OCI-LY7 (cell line): ENCODE measurements around the gene SERAC1. TPM values are rescaled to one million over a fixed set of nuclear protein-coding genes. Genes with fewer than 3 reads are reported as not detected.
"Not testable (repeated sequence)": the region's sequence is repeated elsewhere in the genome, so short reads cannot be mapped to it uniquely, and the experiment has no call there.

Source experiments
- BruUV-seq: library from RNA; stranded (reverse); fragments of 400-500 nt; replicated peaks from 2 replicates; lab custom pipeline; 2021; lab: Mats Ljungman, UMichigan
- CTCF ChIA-PET: fragments of 300-600 bp; sonication (Branson Sonifier 250); formaldehyde crosslinking; loops from one replicate; lab custom pipeline; 2022; ENCODE audit warnings: antibody characterized with exemption; ENCODE audit not compliant: unreplicated experiment; lab: Charles Lee
- POLR2A ChIA-PET: fragments of 300-600 bp; sonication (Branson Sonifier 250); formaldehyde crosslinking; loops from one replicate; lab custom pipeline; 2022; ENCODE audit warnings: antibody characterized with exemption; lab: Charles Lee
- DNase-seq: peaks from one replicate; pipeline ENCODE4 v3.0.0-alpha.2; 2015; ENCODE audit warnings: low spot score
- H2AFZ ChIP-seq: fragments of 200-600 bp; sonication (generic), shearing (Covaris generic); 2 replicates; pipeline ENCODE4 v1.6.1; 2014; ENCODE audit warnings: mild to moderate bottlenecking, antibody characterized with exemption, low read length, moderate library complexity
- H3K27ac ChIP-seq: fragments of 200-600 bp; sonication (generic); 2 replicates; pipeline ENCODE4 v1.5.1; 2014; ENCODE audit warnings: mixed run types, low read depth, mild to moderate bottlenecking, moderate library complexity, low read length, inconsistent platforms; ENCODE audit not compliant: poor library complexity, severe bottlenecking
- H3K36me3 ChIP-seq: fragments of 200-600 bp; sonication (generic); 2 replicates; pipeline ENCODE4 v1.6.1; 2014; ENCODE audit warnings: mild to moderate bottlenecking, antibody characterized with exemption, low read length, moderate library complexity, mixed read lengths; ENCODE audit not compliant: insufficient read depth
- H3K4me1 ChIP-seq: fragments of 200-600 bp; sonication (generic); 2 replicates; pipeline ENCODE4 v1.5.1; 2014; ENCODE audit warnings: mild to moderate bottlenecking, low read length; ENCODE audit not compliant: insufficient read depth, poor library complexity, severe bottlenecking
- H3K4me2 ChIP-seq: fragments of 200-600 bp; sonication (generic); 2 replicates; pipeline ENCODE4 v1.6.1; 2014; ENCODE audit warnings: mild to moderate bottlenecking, low read length
- H3K4me3 ChIP-seq: fragments of 200-600 bp; sonication (generic); 2 replicates; pipeline ENCODE4 v1.5.1; 2014; ENCODE audit warnings: mild to moderate bottlenecking, low read depth, low read length; ENCODE audit not compliant: poor library complexity, severe bottlenecking
- H3K79me2 ChIP-seq: fragments of 200-600 bp; sonication (generic); 2 replicates; pipeline ENCODE4 v1.6.1; 2016; ENCODE audit warnings: low read depth, mild to moderate bottlenecking, low read length, moderate library complexity, mixed read lengths; ENCODE audit not compliant: insufficient read depth
- H3K9me2 ChIP-seq: fragments of 200-600 bp; sonication (generic); 2 replicates; pipeline ENCODE4 v1.6.1; 2016; ENCODE audit warnings: mild to moderate bottlenecking, low read length, mixed read lengths; ENCODE audit not compliant: insufficient read depth
- H3K9me3 ChIP-seq: fragments of 200-600 bp; sonication (generic); 2 replicates; pipeline ENCODE4 v1.6.1; 2014; ENCODE audit warnings: mild to moderate bottlenecking, mixed run types, low read length, mixed read lengths
- H4K20me1 ChIP-seq: fragments of 200-600 bp; sonication (generic); 2 replicates; pipeline ENCODE4 v1.6.1; 2014; ENCODE audit warnings: mild to moderate bottlenecking, antibody characterized with exemption, low read length, moderate library complexity, mixed read lengths; ENCODE audit not compliant: insufficient read depth
- CTCF ChIP-seq: fragments of 200-600 bp; sonication (generic); conservative IDR thresholded peaks from 2 replicates; pipeline ENCODE4 v1.5.1; 2014; ENCODE audit warnings: mild to moderate bottlenecking, antibody characterized with exemption, low read length, moderate library complexity, mixed read lengths
- EZH2phosphoT487 ChIP-seq: fragments of 200-600 bp; sonication (generic); IDR thresholded peaks from 2 replicates; pipeline ENCODE4 v1.6.1; 2018; ENCODE audit warnings: low read depth, borderline replicate concordance, mild to moderate bottlenecking, mixed run types, antibody characterized with exemption, low read length, moderate library complexity, mixed read lengths
- intact Hi-C: fragments of 100-400 bp; cut with micrococcal nuclease; formaldehyde crosslinking; loops from one replicate; pipeline ENCODE4 v1.10.0; 2022; ENCODE audit not compliant: unreplicated experiment
- total RNA-seq, 2 experiments: library from RNA; depleted of rRNA in 1 of 2; stranded (reverse); fragments of >200 nt in 1 of 2; shearing (Covaris generic) in 1 of 2; gene quantifications; 2 replicates each; pipeline ENCODE4 v1.2.3, GENCODE V29; 2014 to 2022

SERAC1 gene
- total RNA-seq, 2 experiments from 2014 or later, result 3.0 to 6.9 TPM

GRCh38 chr6:158153576-158153975 lies 14.5 kb downstream of the SERAC1 start:
- no peaks in the 10 kb centered on the region for H3K9me3 ChIP-seq
- H3K4me3 ChIP-seq, result no peak overlapping the region
- TF ChIP-seq CTCF (no peak), EZH2phosphoT487 (no peak)
- no peaks in the 10 kb centered on the region for H3K4me1 ChIP-seq
- no peaks in the 10 kb centered on the region for H3K79me2 ChIP-seq
- BruUV-seq, result no TSS peak
- no peak for DNase-seq
- POLR2A ChIA-PET, result interaction anchor here (0.7 to 0.9 kb wide), 2 partner anchors 8 to 35 kb away, joined by 3 to 5 read pairs; no protein-coding TSS in a partner anchor
- H3K4me2 ChIP-seq, result no peak overlapping the region
- H4K20me1 ChIP-seq, result no peaks in the 10 kb centered on the region
- H3K27ac ChIP-seq, result no peak overlapping the region
- CTCF ChIA-PET, result no interaction called here
- 0 out of 2 replicates have a peak, but pooled peaks cover 6% of the 10 kb centered on the region for H3K36me3 ChIP-seq
- H2AFZ ChIP-seq, result no peak overlapping the region
- intact Hi-C loops, result no loop called here
- H3K9me2 ChIP-seq, result no peaks in the 10 kb centered on the region

GRCh38 chr6:158152659-158153058 lies 15.4 kb downstream of the SERAC1 start:
- no peaks in the 10 kb centered on the region for H3K9me2 ChIP-seq
- H4K20me1 ChIP-seq, result no peaks in the 10 kb centered on the region
- H2AFZ ChIP-seq, result no peak overlapping the region
- TF ChIP-seq CTCF (no peak), EZH2phosphoT487 (no peak)
- POLR2A ChIA-PET, result no interaction called here
- H3K4me3 ChIP-seq, result no peak overlapping the region
- BruUV-seq, result no TSS peak
- no peak overlapping the region for H3K4me2 ChIP-seq
- intact Hi-C loops, result no loop called here
- DNase-seq, result no peak
- no peaks in the 10 kb centered on the region for H3K79me2 ChIP-seq
- CTCF ChIA-PET, result no interaction called here
- no peaks in the 10 kb centered on the region for H3K4me1 ChIP-seq
- no peak overlapping the region for H3K27ac ChIP-seq
- H3K9me3 ChIP-seq, result no peaks in the 10 kb centered on the region
- H3K36me3 ChIP-seq, result 0 out of 2 replicates have a peak, but pooled peaks cover 5% of the 10 kb centered on the region

GRCh38 chr6:158152025-158152424 lies 16.0 kb downstream of the SERAC1 start:
- H3K27ac ChIP-seq, POLR2A ChIA-PET, H3K79me2 ChIP-seq, H2AFZ ChIP-seq, H3K9me3 ChIP-seq, DNase-seq, H4K20me1 ChIP-seq, intact Hi-C loops, H3K4me1 ChIP-seq, H3K4me3 ChIP-seq, BruUV-seq, H3K36me3 ChIP-seq, CTCF ChIA-PET, H3K4me2 ChIP-seq, H3K9me2 ChIP-seq: not testable (repeated sequence)
